ENCODE measurements around the gene BAZ1A.
"Not testable (repeated sequence)": the region's sequence is repeated elsewhere in the genome, so short reads cannot be mapped to it uniquely, and the experiment has no call there.

Gene BAZ1A

GRCh38 chr14:34778744-34779143 lies 96.4 kb downstream of the BAZ1A start:
- DNase-seq, result no peak

- no peak for DNase-seq
These were observed 98.5 kb downstream of the BAZ1A start for GRCh38 chr14:34776611-34777010.

- no peak for DNase-seq
These were observed 99.2 kb downstream of the BAZ1A start for GRCh38 chr14:34775922-34776321.

GRCh38 chr14:34775342-34775741 lies 99.8 kb downstream of the BAZ1A start:
- DNase-seq, result no peak

- DNase-seq, result no peak
These were observed 104.3 kb downstream of the BAZ1A start for GRCh38 chr14:34770901-34771300.

- DNase-seq, result no peak
These were observed 108.6 kb downstream of the BAZ1A start for GRCh38 chr14:34766606-34767005.

GRCh38 chr14:34766060-34766459 lies 109.1 kb downstream of the BAZ1A start:
- no peak for DNase-seq

GRCh38 chr14:34755215-34755614 lies 119.9 kb downstream of the BAZ1A start:
- DNase-seq, result no peak

- no peak for DNase-seq
These were observed 120.5 kb downstream of the BAZ1A start for GRCh38 chr14:34754687-34755086.

- DNase-seq, result no peak
These were observed 124.5 kb downstream of the BAZ1A start for GRCh38 chr14:34750670-34751069.

GRCh38 chr14:34750233-34750632 lies 124.9 kb downstream of the BAZ1A start:
- DNase-seq, result no peak

GRCh38 chr14:34749408-34749807 lies 125.8 kb downstream of the BAZ1A start:
- DNase-seq, result no peak

- no peak for DNase-seq
These were observed 132.7 kb downstream of the BAZ1A start for GRCh38 chr14:34742270-34743115.

- no peak for DNase-seq
These were observed 133.3 kb downstream of the BAZ1A start for GRCh38 chr14:34741840-34742239.

- DNase-seq, result not testable (repeated sequence)
These were observed 135.0 kb downstream of the BAZ1A start for GRCh38 chr14:34740139-34740538.

- not testable (repeated sequence) for DNase-seq
These were observed 138.1 kb downstream of the BAZ1A start for GRCh38 chr14:34737079-34737478.

- DNase-seq, result no peak
These were observed 141.9 kb downstream of the BAZ1A start for GRCh38 chr14:34733245-34733644.

- no peak for DNase-seq
These were observed 142.4 kb downstream of the BAZ1A start for GRCh38 chr14:34732802-34733201.

GRCh38 chr14:34723867-34724266 lies 151.3 kb downstream of the BAZ1A start:
- no peak for DNase-seq

GRCh38 chr14:34722723-34723545 lies 152.2 kb downstream of the BAZ1A start:
- no peak for DNase-seq

GRCh38 chr14:34721129-34721528 lies 154.0 kb downstream of the BAZ1A start:
- DNase-seq, result no peak

- DNase-seq, result no peak
These were observed 156.3 kb downstream of the BAZ1A start for GRCh38 chr14:34718750-34719304.

GRCh38 chr14:34715127-34715863 lies 159.9 kb downstream of the BAZ1A start:
- no peak for DNase-seq

Data from activated CD4-positive, alpha-beta T cell treated with anti-CD3 and anti-CD28 coated beads for 1 hour (primary cell).